ENCODE measurements around the gene HOXD9. TPM values are rescaled to one million over a fixed set of nuclear protein-coding genes. Genes with fewer than 3 reads are reported as not detected.

The HOXD9 gene
- total and polyA plus RNA-seq, 2 donors (not counting 3 experiments of a cell fraction or from before 2014, with no cell fraction given): 1.9 to 3.5 TPM

GRCh38 chr2:176088048-176088936 is 34.2 kb upstream of the HOXD9 start:
- peak; percentile 70 for FAIRE-seq
- Histone ChIP-seq H3K9me3 (replicated peaks; ENCODE audit: control insufficient read depth, insufficient read depth, low read length) (no peaks in the 10 kb centered on the region), H3K36me3 (ENCODE audit: control insufficient read depth in 2 of 2, extremely low read depth in 1 of 2, insufficient read depth in 2 of 2, low read length in 2 of 2) (no peaks in the 10 kb centered on the region), H3K4me2 (ENCODE audit: insufficient read depth, low read length) (peak overlapping the region; percentile 43), H3K4me1 (ENCODE audit: control insufficient read depth, extremely low read depth, insufficient read depth, low read length) (no peaks in the 10 kb centered on the region), H2AFZ (ENCODE audit: low read depth, low read length) (peak overlapping the region; percentile 53), H3K4me3 (replicated peaks in 1 of 3; ENCODE audit: insufficient read depth in 1 of 3, low read depth in 1 of 3, low read length in 3 of 3) (no peak overlapping the region), H3K27me3 (ENCODE audit: control insufficient read depth in 2 of 2, insufficient read depth in 2 of 2, low read length in 2 of 2) (peaks cover 87 to 98% of the 10 kb centered on the region in 2 experiments), H3K9ac (replicated peaks; ENCODE audit: extremely low read depth, insufficient read depth, low read length) (no peak overlapping the region), H4K20me1 (replicated peaks; ENCODE audit: control insufficient read depth, extremely low read depth, insufficient read depth, low read length) (no peaks in the 10 kb centered on the region), H3K27ac (ENCODE audit: insufficient read depth, low read depth, low read length) (no peak overlapping the region), H3K9me1 (replicated peaks; ENCODE audit: control insufficient read depth, extremely low read depth, insufficient read depth, low read length) (no peaks in the 10 kb centered on the region), H3K79me2 (ENCODE audit: control insufficient read depth, insufficient read depth, low read length) (no peaks in the 10 kb centered on the region)
- POLR2A ChIA-PET: no interaction called here
- intact Hi-C loops (cut with micrococcal nuclease) (loop anchor here (1.0 kb wide), 1 partner anchor 722 kb away; no protein-coding TSS in a partner anchor), dilution Hi-C loops (cut with MboI; ENCODE audit: extremely low pct_ligation_motif_present, low sequenced_read_pairs) (no loop called here)
- peak; percentile 51 for DNase-seq (ENCODE audit: low read depth, low spot score)
- CTCF ChIA-PET: interaction anchor here (0.6 to 6.1 kb wide), 18 partner anchors 8 to 1391 kb away, joined by 3 to 102 read pairs (median 4); no protein-coding TSS in a partner anchor
- BruUV-seq (replicated peaks): no TSS peak
- TF ChIP-seq JUN (IDR thresholded peaks at IDR 0.05; ENCODE audit: borderline replicate concordance, insufficient read depth, insufficient read length, low read depth) (no peak), MYC (IDR thresholded peaks at IDR 0.05; ENCODE audit: low read depth, low read length) (no peak), POLR2A (IDR thresholded peaks at IDR 0.05; ENCODE audit: low read depth, low read length) (no peak), FOS (IDR thresholded peaks at IDR 0.05; ENCODE audit: borderline replicate concordance, insufficient read depth, low read length) (no peak), MAX (IDR thresholded peaks at IDR 0.05; ENCODE audit: insufficient read depth, insufficient read length) (no peak), CTCF (IDR thresholded peaks at IDR 0.05; ENCODE audit: extremely low read depth in 1 of 2, insufficient read depth in 1 of 2, low read depth in 1 of 2, low read length in 2 of 2) (peak; percentile 68 to 87), EZH2 (IDR thresholded peaks at IDR 0.05; ENCODE audit: borderline replicate concordance, low read depth, low read length, severe bottlenecking) (peak; percentile 94)

Measured in endothelial cell of umbilical vein (primary cell).